Vagina (tissue), 2 donors: ENCODE results near the gene NEK4.

Experiments
- CTCF ChIP-seq, 3 experiments: fragments of 450-650 bp in 2 of 3; fragments of 200-600 bp in 1 of 3; sonication (generic) in 1 of 3; IDR thresholded peaks; one replicate each; pipeline ENCODE4 v1.5.1; 2017 to 2019; ENCODE audit warnings: antibody characterized with exemption in 3 of 3, mild to moderate bottlenecking in 2 of 3, moderate library complexity in 2 of 3
- POLR2A ChIP-seq, 2 donors: fragments of 450-650 bp; IDR thresholded peaks; one replicate each; pipeline ENCODE4 v1.6.1; 2017; ENCODE audit warnings: antibody characterized with exemption in 2 of 2, mild to moderate bottlenecking in 2 of 2, moderate library complexity in 2 of 2
- POLR2AphosphoS5 ChIP-seq, 2 donors: sonication (generic); formaldehyde crosslinking; IDR thresholded peaks; one replicate each; pipeline ENCODE4 v1.9.0; 2017; ENCODE audit warnings: antibody characterized with exemption in 2 of 2, mild to moderate bottlenecking in 2 of 2, low read depth in 1 of 2; ENCODE audit not compliant: insufficient read depth in 1 of 2

- no peak for TF ChIP-seq CTCF (IDR thresholded peaks at IDR 0.05)
- no peak for TF ChIP-seq POLR2A (IDR thresholded peaks at IDR 0.05)
- TF ChIP-seq POLR2AphosphoS5 (IDR thresholded peaks at IDR 0.05; ENCODE audit: insufficient read depth in 1 of 2, low read depth in 1 of 2), result no peak
Observed at GRCh38 chr3:52783211-52783555, 12.4 kb upstream of the NEK4 start.
